BLaER1 treated with 17β-estradiol and CSF1 and Interleukin-3, amounts not matched to agents 10 nM and 100 nM (cell line): Measurements from ENCODE around the gene GRM7.

Experiments used
- H3K27ac ChIP-seq, 11 experiments: shearing (Covaris generic); formaldehyde crosslinking; 2 replicates each; pipeline ENCODE4 v1.8.1; 2022
- H3K27me3 ChIP-seq, 11 experiments: shearing (Covaris generic); formaldehyde crosslinking; 2 replicates each; pipeline ENCODE4 v1.8.1; 2022
- H3K36me3 ChIP-seq, 11 experiments: shearing (Covaris generic); formaldehyde crosslinking; 2 replicates each; pipeline ENCODE4 v1.8.1; 2022
- H3K4me1 ChIP-seq, 10 experiments: shearing (Covaris generic); formaldehyde crosslinking; 2 replicates each; pipeline ENCODE4 v1.8.1; 2022
- H3K4me2 ChIP-seq, 11 experiments: shearing (Covaris generic); formaldehyde crosslinking; 2 replicates each; pipeline ENCODE4 v1.8.1; 2022
- H3K4me3 ChIP-seq, 10 experiments: shearing (Covaris generic); formaldehyde crosslinking; 2 replicates each; pipeline ENCODE4 v1.8.1; 2022
- H3K9ac ChIP-seq, 11 experiments: shearing (Covaris generic); formaldehyde crosslinking; 2 replicates each; pipeline ENCODE4 v1.8.1; 2022
- H3K9me3 ChIP-seq, 11 experiments: shearing (Covaris generic); formaldehyde crosslinking; replicated peaks in 1 of 11; 2 replicates each; pipeline ENCODE4 v1.8.1; 2022
- H4K20me1 ChIP-seq, 11 experiments: shearing (Covaris generic); formaldehyde crosslinking; 2 replicates each; pipeline ENCODE4 v1.8.1; 2022
- Cebpa-rat ChIP-seq, 11 experiments: shearing (Covaris generic); IDR thresholded peaks; 2 replicates each; pipeline ENCODE4 v1.8.1; 2022

Gene GRM7

DNA sequence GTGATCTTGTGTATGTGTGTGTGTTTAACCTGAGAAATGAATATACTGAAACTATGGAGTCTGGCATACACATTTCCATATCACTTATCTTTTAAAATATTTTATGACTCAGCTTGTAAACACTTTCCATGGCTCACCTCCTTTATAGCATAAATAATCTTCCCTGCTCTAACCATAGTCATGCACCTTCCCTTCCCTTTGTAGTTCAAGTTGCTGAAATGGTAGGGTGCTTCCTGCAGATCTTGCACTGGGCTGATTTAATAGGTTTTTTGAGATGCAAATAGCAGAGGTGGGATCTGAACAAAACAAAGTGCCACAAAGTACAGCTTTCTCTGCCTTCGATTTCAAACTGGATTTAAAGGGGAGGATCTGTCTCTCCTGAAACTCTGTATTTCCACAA lies 928.0 kb downstream of the GRM7 start:
- Histone ChIP-seq H3K27me3 (no peaks in the 10 kb centered on the region), H3K36me3 (no peaks in the 10 kb centered on the region), H3K4me1 (no peaks in the 10 kb centered on the region), H4K20me1 (no peaks in the 10 kb centered on the region), H3K9me3 (peaks cover 7 to 17% (median 11%) of the 10 kb centered on the region in 11 experiments; a peak in 19 of 22 replicates), H3K4me3 (no peak overlapping the region), H3K27ac (no peak overlapping the region), H3K9ac (no peak overlapping the region), H3K4me2 (no peak overlapping the region)
- TF ChIP-seq Cebpa-rat (IDR thresholded peaks at IDR 0.05) = no peak

DNA sequence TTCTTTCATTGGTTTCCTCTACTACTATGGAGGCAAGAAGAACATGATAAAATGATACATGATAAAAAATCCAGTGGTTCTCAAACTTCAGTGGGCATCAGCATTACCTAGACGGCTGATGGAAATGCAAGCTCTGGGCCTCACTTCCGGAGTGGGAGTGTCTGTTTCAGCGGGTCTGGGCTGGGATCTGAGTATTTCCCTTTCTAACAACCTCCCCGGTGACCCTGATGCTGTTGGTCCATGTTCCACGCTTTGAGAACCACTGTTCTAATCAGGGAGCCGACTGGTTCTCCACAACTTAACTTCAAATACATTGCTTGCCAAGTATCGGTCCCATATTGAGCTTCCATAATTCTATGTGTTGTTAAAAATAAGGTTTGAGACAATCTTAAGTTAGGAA lies 928.4 kb downstream of the GRM7 start:
- TF ChIP-seq Cebpa-rat (IDR thresholded peaks at IDR 0.05) = no peak
- no peaks in the 10 kb centered on the region for H3K27me3 ChIP-seq
- H3K4me2 ChIP-seq = no peak overlapping the region
- no peak overlapping the region for H3K9ac ChIP-seq
- H3K36me3 ChIP-seq = no peaks in the 10 kb centered on the region
- no peaks in the 10 kb centered on the region for H4K20me1 ChIP-seq
- H3K4me3 ChIP-seq = no peak overlapping the region
- no peaks in the 10 kb centered on the region for H3K4me1 ChIP-seq
- H3K27ac ChIP-seq = no peak overlapping the region
- peaks cover 7 to 17% (median 11%) of the 10 kb centered on the region in 11 experiments; a peak in 19 of 22 replicates for H3K9me3 ChIP-seq

DNA sequence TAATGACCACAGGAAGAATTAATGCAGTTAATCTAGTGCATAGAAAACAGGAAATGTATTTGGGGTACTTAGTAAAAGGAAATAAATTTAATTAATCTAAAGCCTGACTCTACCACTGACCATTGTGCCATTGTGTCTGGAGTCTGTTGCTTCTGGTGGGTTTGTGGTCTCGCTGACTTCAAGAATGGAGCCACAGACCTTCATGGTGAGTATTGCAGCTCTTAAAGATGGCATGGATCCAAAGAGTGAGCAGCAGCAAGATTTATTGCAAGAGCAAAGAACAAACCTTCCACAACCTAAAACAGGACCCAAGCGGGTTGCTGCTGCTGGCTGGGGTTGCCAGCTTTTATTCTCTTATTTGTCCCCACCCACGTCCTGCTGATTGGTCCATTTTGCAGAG lies 929.2 kb downstream of the GRM7 start:
- no peak for TF ChIP-seq Cebpa-rat (IDR thresholded peaks at IDR 0.05)
- Histone ChIP-seq H3K27ac (no peak overlapping the region), H3K36me3 (no peaks in the 10 kb centered on the region), H3K27me3 (no peaks in the 10 kb centered on the region), H3K4me1 (no peaks in the 10 kb centered on the region), H3K9me3 (peaks cover 7 to 17% (median 11%) of the 10 kb centered on the region in 11 experiments; a peak in 19 of 22 replicates), H4K20me1 (no peaks in the 10 kb centered on the region), H3K4me2 (no peak overlapping the region), H3K9ac (no peak overlapping the region), H3K4me3 (no peak overlapping the region)
